HepG2 (cell line): ENCODE measurements around the gene TM4SF5.

Source experiments
- ADNP ChIP-seq: sonication (generic); formaldehyde crosslinking; IDR thresholded peaks from 2 replicates; pipeline ENCODE4 v1.4.0; 2020; ENCODE audit warnings: missing genetic modification reagents
- CTCF ChIP-seq: sonication (generic); formaldehyde crosslinking; IDR thresholded peaks from 2 replicates; pipeline ENCODE4 v1.5.0; 2020; ENCODE audit warnings: mild to moderate bottlenecking, missing genetic modification reagents, moderate library complexity
- HNF4A ChIP-seq: sonication (generic); formaldehyde crosslinking; IDR thresholded peaks from 2 replicates; pipeline ENCODE4 v1.4.0; 2020; ENCODE audit warnings: missing genetic modification reagents
- RFX5 ChIP-seq: IDR thresholded peaks from 2 replicates; pipeline ENCODE4 v1.6.1; 2011; ENCODE audit warnings: low read depth, low read length, improper control_type of control experiment
- SAP130 ChIP-seq: IDR thresholded peaks from 2 replicates; pipeline ENCODE4 v1.6.1; 2016; ENCODE audit warnings: low read depth
- SCMH1 ChIP-seq: sonication (generic); formaldehyde crosslinking; IDR thresholded peaks from 2 replicates; pipeline ENCODE4 v1.9.0; 2021; ENCODE audit warnings: missing genetic modification reagents, mild to moderate bottlenecking, borderline replicate concordance
- SMYD3 ChIP-seq: sonication (generic); formaldehyde crosslinking; IDR thresholded peaks from 2 replicates; pipeline ENCODE4 v1.8.1; 2023; ENCODE audit warnings: mild to moderate bottlenecking, missing genetic modification reagents
- ZNF605 ChIP-seq: sonication (generic); formaldehyde crosslinking; IDR thresholded peaks from 2 replicates; pipeline ENCODE4 v1.8.0; 2022; ENCODE audit warnings: mild to moderate bottlenecking, missing genetic modification reagents

DNA sequence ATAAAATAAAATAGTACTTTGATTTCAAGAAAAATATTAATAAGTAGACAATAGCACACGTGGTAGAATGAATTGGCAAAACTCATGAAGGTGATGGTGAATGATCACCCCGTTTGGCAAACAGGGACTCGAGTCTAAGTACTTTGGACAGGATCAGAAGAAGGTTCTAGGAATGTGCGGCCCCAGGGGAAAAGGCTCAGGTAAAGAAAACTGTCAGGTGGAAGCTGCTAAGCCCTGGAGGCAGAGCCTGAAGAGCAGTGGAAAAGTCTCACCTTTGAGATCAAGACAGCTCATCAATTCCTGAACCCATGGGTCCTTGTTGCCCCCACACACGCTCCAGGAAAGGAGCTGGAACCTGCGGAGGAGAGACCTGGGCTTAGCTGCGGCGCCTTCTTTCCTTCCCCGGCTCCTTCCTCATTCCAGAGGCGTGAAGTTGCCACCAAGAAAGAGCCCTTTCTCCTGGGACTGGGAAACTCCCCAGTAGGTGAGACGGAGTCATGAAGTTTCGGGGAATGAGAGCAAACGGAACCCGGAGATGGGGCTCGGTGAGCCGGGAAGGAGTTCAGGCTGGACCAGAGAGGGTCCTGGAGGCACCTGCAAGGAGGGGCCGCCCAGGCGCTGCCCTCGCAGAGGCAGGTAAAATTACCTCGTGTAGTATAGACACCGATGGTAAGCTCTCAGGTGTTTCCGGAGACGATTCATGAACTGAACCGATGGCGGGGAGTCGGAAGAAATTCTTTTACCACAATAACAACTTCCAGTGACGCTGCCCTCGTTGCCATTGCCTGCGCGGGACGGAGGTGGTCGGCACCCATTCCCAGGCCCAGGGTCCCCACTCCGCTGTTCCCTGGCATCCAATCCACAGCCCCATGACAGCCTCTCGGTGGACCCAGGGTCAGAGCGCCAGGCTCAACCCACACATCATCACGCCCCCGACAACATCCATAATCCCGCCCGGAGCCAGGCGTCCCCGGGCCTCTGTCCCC is 33.3 kb upstream of the TM4SF5 start:
- TF ChIP-seq CTCF (CRISPR knock-in tag) (no peak), HNF4A (CRISPR knock-in tag) (no peak), RFX5 (no peak), ZNF605 (no peak), SCMH1 (CRISPR knock-in tag) (no peak), SMYD3 (CRISPR knock-in tag) (no peak), SAP130 (CRISPR knock-in tag) (no peak), ADNP (CRISPR knock-in tag) (no peak)
